Duodenal mucosa (tissue), 2 donors: ENCODE measurements around the gene GALE.

Source experiments
- H3K27ac ChIP-seq: one replicate; pipeline ENCODE4 v1.7.0; 2013; ENCODE audit warnings: low read depth, low read length
- H3K27me3 ChIP-seq, 2 donors: one replicate each; pipeline ENCODE4 v1.7.0; 2013; ENCODE audit warnings: low read length in 2 of 2, control low read depth in 1 of 2; ENCODE audit not compliant: insufficient read depth in 2 of 2, control insufficient read depth in 1 of 2
- H3K36me3 ChIP-seq, 2 donors: one replicate each; pipeline ENCODE4 v1.7.0; 2013; ENCODE audit warnings: low read length in 2 of 2, control low read depth in 1 of 2; ENCODE audit not compliant: insufficient read depth in 2 of 2, control insufficient read depth in 1 of 2
- H3K4me1 ChIP-seq, 2 donors: one replicate each; pipeline ENCODE4 v1.7.0; 2013; ENCODE audit warnings: low read length in 2 of 2, control low read depth in 1 of 2; ENCODE audit not compliant: insufficient read depth in 2 of 2, control insufficient read depth in 1 of 2
- H3K4me3 ChIP-seq, 2 donors: one replicate each; pipeline ENCODE4 v1.7.0; 2013; ENCODE audit warnings: low read length in 2 of 2, low read depth in 1 of 2
- H3K9ac ChIP-seq, 2 donors: one replicate each; pipeline ENCODE4 v1.7.0; 2013; ENCODE audit warnings: low read length in 2 of 2, low read depth in 1 of 2
- H3K9me3 ChIP-seq, 2 donors: one replicate each; pipeline ENCODE4 v1.7.0; 2013; ENCODE audit warnings: low read length in 2 of 2, control low read depth in 1 of 2; ENCODE audit not compliant: control insufficient read depth in 1 of 2

GALE gene

GRCh38 chr1:23756676-23757075, 43.9 kb downstream of the GALE start:
- Histone ChIP-seq H3K4me1 (no peaks in the 10 kb centered on the region), H3K9me3 (no peaks in the 10 kb centered on the region), H3K9ac (no peak overlapping the region), H3K27ac (no peak overlapping the region), H3K4me3 (no peak overlapping the region), H3K27me3 (no peaks in the 10 kb centered on the region), H3K36me3 (peaks cover 77 to 97% of the 10 kb centered on the region in 2 donors)

- H3K4me3 ChIP-seq, result no peak overlapping the region
- no peak overlapping the region for H3K9ac ChIP-seq
- no peaks in the 10 kb centered on the region for H3K4me1 ChIP-seq
- no peaks in the 10 kb centered on the region for H3K27me3 ChIP-seq
- no peaks in the 10 kb centered on the region for H3K9me3 ChIP-seq
- no peak overlapping the region for H3K27ac ChIP-seq
- H3K36me3 ChIP-seq, result peaks cover 51 to 83% of the 10 kb centered on the region in 2 donors
Observed at GRCh38 chr1:23752909-23753308, 47.6 kb downstream of the GALE start.

GRCh38 chr1:23751815-23752200, 48.7 kb downstream of the GALE start:
- Histone ChIP-seq H3K27me3 (no peaks in the 10 kb centered on the region), H3K9ac (no peak overlapping the region), H3K4me3 (no peak overlapping the region), H3K4me1 (no peaks in the 10 kb centered on the region), H3K9me3 (no peaks in the 10 kb centered on the region), H3K27ac (no peak overlapping the region), H3K36me3 (peaks cover 46 to 75% of the 10 kb centered on the region in 2 donors)

DNA sequence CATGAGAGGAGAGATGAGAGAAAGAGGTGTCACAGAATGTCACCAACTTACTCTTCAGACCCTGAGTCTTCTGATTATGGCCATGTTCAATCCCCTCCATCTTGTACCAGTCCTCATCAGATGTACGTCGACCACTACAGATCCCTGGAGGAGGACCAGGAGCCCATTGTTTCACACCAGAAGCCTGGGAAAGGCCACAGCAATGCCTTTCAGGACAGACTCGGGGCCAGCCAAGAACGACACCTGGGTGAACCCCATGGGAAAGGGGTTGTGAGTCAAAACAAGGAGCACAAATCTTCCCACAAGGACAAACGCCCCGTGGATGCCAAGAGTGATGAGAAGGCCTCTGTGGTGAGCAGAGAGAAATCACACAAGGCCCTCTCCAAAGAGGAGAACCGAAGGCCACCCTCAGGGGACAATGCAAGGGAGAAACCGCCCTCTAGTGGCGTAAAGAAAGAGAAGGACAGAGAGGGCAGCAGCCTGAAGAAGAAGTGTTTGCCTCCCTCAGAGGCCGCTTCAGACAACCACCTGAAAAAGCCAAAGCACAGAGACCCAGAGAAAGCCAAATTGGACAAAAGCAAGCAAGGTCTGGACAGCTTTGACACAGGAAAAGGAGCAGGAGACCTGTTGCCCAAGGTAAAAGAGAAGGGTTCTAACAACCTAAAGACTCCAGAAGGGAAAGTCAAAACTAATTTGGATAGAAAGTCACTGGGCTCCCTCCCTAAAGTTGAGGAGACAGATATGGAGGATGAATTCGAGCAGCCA, 49.3 kb downstream of the GALE start:
- Histone ChIP-seq H3K27me3 (no peaks in the 10 kb centered on the region), H3K4me3 (no peak overlapping the region), H3K4me1 (no peaks in the 10 kb centered on the region), H3K27ac (no peak overlapping the region), H3K9ac (no peak overlapping the region), H3K36me3 (peaks cover 40 to 72% of the 10 kb centered on the region in 2 donors), H3K9me3 (no peaks in the 10 kb centered on the region)

DNA sequence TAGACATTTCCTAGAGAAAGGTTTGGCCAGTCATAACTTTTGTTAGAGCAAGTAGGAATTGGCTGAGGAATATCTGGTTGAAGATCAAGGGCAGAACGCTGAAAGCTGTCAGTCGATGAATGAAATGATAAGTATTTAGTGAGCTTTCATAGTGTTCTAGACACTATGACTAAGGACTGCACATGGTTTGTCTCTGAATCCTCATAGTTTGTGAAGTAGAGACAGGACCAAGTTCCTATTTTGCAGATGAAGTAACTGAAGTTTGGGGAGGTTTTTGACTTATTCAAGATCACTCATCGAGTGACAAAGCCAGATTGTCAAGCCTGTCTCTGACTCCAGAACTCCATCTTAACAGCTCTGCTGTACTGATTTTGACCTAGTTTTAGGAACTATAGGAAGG, 52.5 kb downstream of the GALE start:
- no peak overlapping the region for H3K9ac ChIP-seq
- H3K27me3 ChIP-seq, result no peaks in the 10 kb centered on the region
- no peaks in the 10 kb centered on the region for H3K9me3 ChIP-seq
- H3K4me3 ChIP-seq, result no peak overlapping the region
- peaks cover 12 to 15% of the 10 kb centered on the region in 2 donors for H3K4me1 ChIP-seq
- H3K36me3 ChIP-seq, result peaks cover 13 to 39% of the 10 kb centered on the region in 2 donors
- H3K27ac ChIP-seq, result no peak overlapping the region
